A549 (cell line): ENCODE results near the gene BRD8.

Experiments
- CTCF ChIP-seq: fragments of >200 bp; sonication (Bioruptor Twin); formaldehyde crosslinking; IDR thresholded peaks from 3 replicates; pipeline ENCODE4 v1.5.1; 2016
- MAFK ChIP-seq: fragments of 450-650 bp; IDR thresholded peaks from 2 replicates; pipeline ENCODE4 v1.6.1; 2014; ENCODE audit not compliant: partially characterized antibody
- NFE2L2 ChIP-seq: fragments of 150-350 bp; conservative IDR thresholded peaks from 2 replicates; pipeline ENCODE4 v1.6.1; 2014; ENCODE audit warnings: low read length
- POLR2A ChIP-seq: IDR thresholded peaks from 2 replicates; pipeline ENCODE4 v1.6.1; 2012; ENCODE audit warnings: mild to moderate bottlenecking, low read length

- TF ChIP-seq CTCF (no peak), MAFK (no peak), POLR2A (no peak), NFE2L2 (no peak)
These were observed 29.6 kb downstream of the BRD8 start for GRCh38 chr5:138148811-138149210.
